T-helper 9 cell (primary cell): ENCODE data around the gene PTPN21.

Experiments used
- DNase-seq: peaks from one replicate; pipeline ENCODE4 v3.0.0-alpha.2; 2020
- total RNA-seq, 2 donors: gene quantifications; one replicate each; lab custom pipeline; 2026; lab: John Stamatoyannopoulos, UW

PTPN21 gene
- total RNA-seq = 0 reads per million in 2 donors

DNA sequence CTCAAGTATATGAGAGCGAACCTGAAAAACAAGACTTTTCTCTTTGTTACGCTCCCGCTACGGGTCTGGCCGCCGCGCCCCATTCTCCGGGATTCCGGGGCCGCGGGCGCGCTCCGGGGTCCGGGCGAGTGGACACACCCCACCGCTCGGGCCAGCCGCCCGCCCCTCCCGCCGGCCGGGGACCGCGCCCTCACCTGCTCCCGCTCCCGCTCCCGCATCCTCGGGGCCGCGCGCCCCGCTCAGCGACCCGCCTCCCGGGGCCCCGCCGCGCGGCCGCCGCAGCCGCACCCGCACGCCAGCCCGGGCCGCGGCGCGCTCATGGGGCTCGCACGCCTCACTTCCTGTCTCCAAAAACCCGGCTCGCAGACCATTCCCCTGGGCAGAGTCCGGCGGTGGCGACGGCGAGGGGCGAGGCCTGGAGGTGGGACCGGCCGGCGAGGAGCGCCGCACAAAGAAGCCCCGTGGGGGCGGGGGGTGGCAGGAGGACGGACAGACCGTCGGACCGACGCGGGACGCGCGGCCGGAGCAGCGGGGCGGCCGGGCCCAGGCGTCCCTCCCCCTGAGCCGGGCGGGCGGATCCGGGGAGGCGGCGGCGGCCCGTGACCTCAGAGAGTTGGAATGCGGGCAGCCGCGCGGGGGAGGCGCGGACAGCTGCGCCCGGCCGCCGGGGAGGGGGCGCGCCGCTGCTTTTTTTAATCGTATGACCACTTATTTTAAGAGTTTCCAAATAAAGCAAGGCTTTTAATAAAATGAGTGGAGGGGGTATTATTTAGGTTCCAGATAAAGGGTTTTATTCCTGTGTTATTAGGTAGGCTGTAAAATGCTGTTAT lies at the start of gene PTPN21:
TSS of gene PTPN21 (minus strand) at position 551 of the 830 bp plus-strand sequence. CDS start 4,590 bp downstream, outside the sequence.
- no peak for DNase-seq

DNA sequence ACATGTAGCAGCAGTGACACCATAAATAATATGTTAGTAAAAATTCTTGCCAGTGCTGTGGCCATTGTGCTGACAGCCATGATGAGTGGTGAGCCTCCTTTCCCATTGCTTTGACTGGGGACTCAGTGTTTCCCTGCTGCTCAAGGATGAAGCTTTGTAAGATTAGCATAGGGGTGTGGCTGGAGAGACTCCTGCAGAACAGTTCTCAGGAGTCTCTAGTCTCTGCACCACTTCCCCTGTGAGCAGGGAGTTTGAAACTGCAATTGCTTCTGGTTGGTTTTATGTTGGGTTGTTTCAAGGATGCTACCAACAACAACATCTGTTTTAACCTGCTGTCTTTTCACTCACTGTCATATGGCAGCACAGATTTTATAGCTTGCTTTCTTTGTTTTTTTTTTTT lies 49.4 kb upstream of the PTPN21 start:
- DNase-seq = no peak

DNA sequence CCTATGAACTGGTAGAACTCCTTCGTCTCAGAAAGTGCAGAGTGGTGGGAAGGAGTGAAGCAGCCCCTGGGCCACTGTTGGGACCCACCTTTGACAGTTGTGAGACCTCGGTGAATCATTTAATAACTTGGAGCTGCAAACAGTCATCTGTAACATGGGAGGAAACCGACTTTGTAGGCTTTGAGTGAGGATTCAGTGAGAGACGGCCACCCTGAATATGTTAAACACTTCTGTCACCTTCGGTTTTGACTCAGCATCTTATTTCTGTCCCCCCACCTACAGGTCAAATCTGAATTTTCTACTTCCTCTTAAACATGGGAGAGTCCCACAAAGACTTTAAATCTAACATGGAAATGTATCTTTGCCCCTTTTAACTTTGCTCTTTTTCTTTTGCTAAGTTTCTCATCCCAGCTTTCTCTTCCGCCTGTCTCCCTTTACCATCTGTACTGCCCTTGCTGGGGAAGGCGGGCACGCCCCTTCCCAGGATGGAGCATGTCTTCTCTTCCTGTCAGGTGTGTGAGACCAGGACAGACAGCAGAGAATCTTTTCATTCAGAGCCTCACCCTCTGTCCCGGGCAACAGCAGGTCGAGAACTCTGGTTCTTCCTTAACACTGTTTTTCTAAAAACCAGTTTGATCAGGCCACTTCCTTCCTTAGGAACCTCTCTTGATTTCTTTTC lies 45.1 kb upstream of the PTPN21 start:
- no peak for DNase-seq

DNA sequence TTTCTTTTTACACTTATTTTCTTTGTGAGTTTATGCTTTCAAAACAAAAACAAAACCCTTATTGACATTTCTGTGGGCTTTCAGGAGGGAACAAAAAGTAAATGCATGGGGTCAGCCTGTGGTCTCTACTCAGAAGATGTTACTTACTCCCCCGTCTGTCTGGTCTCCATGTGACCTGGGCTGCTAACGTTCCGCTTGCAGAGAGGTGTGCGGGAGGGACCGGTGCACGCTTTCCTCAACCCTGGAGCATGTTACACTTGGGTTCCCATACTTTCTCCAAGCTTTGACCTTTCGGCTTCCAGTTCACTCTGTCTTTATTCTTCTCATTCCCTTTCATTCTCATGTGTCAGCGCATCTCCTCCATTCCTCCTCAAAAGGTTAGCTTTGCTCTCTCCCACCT lies 44.5 kb upstream of the PTPN21 start:
- no peak for DNase-seq

DNA sequence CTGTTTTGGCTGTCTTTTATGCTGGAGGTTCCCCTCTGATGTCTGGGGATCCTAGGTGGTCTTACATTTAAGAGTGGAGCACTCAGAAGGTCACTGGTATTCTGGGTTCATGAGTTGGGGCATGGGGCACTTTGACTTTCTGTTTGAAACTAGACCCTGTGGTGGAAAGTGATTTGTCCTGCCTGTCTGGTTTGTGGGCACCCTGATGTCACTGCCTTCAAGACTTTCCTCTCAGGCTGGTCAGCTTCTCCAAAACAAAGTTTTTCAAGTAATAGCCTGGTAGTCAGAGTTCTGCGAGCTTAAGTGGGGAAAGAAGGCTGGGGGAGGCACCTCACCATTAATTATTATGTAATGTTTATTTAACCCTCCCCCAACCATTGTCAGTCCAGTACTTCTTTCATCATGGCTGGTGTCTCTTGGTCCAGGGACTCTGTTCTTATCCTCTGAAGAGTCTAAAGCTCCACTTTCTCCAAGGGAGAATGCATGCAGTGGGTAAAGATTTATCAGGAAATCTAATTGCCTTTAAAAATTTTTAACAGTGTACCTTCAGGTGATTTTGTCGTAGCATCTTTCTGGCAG lies 43.4 kb upstream of the PTPN21 start:
- DNase-seq = no peak

DNA sequence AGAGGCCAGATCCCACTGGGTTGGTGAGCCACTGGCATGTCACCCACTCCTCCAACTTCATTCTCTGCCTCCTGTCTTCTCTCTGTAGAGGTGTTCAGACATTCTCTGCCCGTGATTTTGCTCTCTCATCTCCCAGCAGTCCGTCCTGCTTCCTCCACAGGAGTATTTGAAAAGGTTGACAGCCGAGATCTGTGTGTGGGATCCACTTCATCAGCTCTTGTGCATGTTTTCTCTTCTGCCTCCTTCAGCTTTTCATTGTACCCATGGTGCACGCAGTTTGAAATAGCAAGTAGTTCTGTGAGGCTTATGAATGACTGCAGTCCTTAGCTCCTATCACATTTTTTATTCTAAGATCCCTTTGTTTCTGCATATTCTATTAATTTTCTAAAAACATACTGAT lies 42.8 kb upstream of the PTPN21 start:
- no peak for DNase-seq

DNA sequence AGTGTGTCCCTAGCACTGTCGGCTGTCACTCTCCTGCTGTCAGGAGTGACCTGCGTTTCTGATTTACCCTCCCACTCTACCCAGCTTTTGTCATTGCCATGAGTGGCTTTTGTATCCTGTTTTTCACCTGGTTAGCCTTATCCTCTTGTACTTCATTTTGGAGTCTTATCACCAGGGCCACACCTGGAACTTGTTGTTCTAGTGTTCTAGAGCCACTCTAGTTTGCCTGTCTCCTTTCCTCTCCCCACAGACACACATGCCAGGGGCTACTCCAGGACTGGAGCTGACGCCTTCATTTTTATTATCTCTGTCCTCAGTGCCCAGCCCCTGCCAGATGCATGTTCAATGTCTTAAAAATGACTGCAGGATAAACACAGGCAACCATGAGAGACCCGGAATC lies 42.2 kb upstream of the PTPN21 start:
- no peak for DNase-seq

DNA sequence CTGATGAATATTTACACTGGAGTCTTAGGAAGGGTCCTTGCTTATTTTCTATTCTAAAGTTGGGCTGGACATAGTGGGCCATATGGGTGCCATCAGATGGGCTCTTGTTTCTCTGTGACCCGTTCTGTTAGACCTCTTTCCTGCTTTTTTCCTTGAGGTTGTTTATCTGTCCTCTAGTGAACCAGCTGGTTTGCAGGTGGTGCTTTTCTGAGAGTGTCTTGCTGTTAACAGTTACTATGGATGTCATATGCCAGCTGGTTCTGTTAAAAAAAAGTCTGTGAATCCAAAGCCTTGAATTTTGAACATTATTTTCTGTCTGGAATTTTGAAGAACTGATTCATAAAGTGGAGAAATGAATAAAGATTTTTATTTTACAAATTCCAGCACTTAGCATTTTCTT lies 37.2 kb upstream of the PTPN21 start:
- no peak for DNase-seq

DNA sequence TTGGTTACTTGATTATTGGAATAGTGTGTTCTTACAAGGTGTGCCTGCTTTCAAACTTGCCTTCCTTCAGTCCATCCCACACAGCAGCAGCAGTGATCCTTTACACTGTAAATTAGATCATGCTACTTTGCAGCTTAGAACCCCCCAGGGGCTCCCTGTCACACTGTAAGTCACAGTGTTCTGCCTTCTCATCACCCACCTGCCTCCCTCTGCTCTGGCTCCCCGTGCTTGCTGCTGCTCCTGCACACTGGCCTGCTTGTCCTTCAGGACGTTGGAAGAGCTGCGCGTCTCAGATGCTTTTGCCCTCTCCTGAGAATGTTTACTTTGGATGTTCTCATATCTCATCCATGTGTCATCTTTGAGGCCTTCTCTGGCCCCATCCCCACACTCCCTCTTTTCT lies 35.4 kb upstream of the PTPN21 start:
- no peak for DNase-seq

DNA sequence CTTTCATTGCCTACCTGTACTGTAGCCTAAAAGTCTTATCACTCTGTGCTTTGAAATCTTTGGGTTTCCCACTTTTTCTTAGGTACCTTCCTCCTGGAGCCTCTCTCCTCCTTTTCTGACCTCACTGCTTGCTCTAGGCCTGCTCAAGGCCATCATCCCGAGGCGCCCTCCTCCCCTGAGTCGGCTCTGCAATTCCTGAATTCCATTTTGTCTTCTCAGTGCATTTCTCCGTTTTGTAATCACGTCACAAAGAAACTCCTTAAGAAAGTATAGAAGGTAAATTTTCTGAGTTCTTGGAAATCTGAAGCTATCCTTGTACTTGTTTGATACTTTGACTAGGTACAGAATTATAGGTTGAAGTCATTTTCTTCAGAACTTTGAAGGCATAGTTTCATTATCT lies 33.3 kb upstream of the PTPN21 start:
- DNase-seq = no peak

DNA sequence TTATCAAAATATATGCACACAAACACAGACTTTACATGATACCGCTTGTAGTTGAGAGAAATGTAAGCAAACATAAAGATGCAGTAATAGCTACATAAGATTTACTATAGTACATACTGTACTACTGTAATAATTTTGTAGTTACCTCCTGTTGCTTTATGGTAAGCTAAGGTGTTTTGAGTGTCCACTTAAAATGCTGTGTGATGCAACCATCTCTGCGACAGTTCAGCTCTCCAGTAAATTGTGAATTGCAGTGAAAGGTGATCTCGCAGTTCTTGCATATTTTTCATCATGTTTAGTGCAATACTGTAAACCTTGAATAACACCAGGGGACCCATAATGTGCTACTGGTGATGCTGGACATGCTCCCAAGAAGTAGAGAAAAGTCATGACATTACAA lies 29.6 kb upstream of the PTPN21 start:
- DNase-seq = no peak

DNA sequence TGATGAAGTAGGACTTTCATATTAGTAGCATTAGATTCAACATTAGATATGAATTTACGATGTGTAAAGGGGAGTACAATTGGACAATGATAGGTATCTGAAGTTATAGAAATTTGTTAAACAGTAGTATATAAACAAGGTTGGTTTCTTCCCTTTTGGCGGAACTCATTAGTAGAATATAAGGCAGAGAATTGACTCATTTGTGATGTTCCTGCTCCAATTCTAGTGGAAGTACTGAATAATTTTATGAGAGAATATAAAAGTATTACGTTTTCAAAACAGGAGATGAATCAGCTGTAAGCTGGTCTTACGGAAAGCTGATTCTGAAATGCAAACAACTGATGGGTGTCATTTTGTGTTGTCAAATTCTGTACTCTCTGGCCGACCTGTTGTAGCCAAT lies 21.4 kb upstream of the PTPN21 start:
- DNase-seq = no peak

DNA sequence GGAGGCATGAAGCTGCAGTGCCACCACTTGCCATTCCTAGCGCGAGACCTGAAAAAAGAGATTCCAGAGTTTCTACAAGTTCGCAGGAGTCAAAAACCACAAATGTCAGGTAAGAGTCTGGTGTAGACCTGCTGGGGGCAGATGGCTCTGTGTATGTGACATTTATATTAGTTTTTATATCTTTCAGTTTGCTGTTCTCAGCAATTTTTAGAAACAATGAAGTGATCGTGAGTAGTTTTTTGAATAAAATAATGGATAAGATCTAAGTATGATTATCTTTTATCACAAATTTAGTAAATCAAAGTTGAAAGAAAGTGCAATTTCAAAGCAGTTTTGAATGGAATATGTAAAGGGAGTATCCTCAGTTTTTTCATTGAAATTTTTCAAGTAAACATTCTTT lies 17.3 kb upstream of the PTPN21 start:
- no peak for DNase-seq

DNA sequence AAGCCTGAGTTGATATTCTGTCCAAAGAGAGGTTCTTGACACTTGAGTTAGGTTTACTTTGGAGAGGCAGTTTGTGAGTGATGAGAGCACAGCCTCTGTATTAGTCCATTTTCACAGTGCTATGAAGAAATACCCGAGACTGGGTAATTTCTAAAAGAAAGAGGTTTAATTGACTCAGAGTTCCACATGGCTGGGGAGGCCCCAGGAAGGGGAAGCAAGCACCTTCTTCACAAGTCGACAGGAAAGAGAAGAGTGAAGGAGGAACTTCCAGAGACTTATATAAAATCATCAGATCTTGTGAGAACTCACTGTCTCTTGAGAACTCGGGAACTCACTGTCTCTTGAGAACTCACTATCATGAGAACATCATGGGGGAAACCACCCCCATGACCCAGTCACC lies 13.4 kb upstream of the PTPN21 start:
- DNase-seq = no peak

DNA sequence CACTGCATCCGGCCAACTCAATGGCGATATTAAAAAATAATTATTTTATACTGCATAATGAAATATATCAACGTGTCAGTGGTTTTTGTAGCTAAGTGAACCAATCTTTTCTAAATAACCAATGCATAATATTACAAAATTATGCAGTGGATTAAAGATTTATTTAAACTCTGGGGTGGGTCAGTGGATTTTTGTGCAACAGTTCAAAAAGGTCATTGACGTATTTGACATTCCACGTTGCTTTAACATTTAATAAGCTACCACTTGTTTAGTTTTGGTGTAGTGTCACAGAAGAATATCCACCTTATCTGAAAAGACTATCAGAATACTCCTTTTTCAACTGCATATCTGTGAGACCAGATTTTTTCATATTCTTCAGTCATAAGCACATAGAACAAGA lies 10.6 kb upstream of the PTPN21 start:
- no peak for DNase-seq

DNA sequence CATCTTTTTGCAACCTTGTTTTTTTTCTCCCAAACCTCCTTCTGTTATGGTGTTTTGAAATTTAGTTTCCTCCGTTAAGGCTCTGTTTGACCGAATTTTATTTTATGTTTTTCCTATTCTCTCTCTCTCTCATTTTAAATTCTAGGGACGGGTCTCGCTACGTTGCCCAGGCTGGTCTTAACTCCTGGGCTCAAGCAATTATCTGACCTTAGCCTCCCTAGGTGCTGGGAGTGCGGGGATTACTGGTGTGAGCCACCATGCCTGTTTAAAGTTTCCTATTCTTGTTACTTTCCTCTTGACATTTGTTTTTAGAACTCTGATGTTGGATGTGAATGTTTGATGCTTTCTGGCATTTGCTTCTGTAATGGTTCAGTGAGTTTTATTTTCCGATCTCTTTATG lies 9.0 kb upstream of the PTPN21 start:
- no peak for DNase-seq

DNA sequence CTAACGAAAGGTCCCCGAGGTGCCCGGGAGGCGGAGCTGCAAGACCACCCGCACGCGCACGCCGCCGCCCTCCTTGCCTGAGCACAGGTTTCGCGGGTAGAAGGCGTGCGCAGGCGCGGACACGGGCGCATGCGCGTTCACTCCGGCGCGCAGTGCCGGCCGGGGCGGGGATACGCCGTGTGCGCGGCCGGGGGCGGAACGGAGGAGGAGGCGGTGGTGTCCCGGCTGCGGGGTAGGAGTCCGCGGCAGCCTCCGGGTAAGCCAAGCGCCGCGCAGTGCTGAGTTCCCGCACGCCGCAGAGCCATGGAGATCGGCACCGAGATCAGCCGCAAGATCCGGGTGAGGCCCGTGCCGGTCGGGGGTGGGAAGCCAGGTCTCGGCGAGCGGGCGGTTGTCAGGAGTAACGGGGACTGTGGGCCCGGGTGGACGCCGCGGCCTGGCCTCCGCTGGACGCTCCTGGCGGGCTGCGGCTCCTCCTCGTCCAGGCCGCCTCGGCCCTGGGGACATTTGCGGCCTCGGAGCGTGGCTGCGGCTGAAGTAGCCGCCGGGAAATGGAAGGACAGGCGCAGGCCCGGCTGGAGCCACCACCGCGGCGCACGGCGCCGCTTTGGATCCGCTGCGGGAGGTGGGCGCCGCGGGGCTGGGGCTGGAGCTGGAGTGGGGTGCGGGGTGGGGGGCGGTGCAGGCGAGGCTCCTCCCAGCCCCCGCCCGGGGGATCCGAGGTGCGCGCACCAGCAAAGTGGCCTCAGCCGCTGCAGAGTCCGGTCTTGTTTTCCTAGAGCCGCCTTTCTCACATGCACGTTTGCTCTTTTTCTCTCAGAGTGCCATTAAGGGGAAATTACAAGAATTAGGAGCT lies 8.3 kb upstream of the PTPN21 start, which contains the start of gene ZC3H14:
TSS of gene ZC3H14 (plus strand) at position 207 of the 856 bp plus-strand sequence. CDS start at position 304, 97 bp downstream.
- peak; percentile 77 for DNase-seq

DNA sequence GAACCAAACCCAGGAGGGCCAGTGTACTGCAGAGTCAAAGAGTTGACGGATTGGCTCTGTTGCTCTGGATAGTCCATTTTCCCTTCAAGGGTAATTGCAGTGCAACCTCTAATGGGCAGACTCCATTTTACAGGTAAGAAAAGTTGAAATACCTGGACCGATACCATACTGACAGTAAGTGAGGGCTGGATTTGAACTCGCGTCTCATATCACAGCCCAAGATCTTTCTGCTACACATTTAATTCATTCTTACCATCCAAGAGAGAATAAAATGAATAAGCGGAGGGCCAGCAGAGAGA lies 7.7 kb upstream of the PTPN21 start:
- DNase-seq = no peak

DNA sequence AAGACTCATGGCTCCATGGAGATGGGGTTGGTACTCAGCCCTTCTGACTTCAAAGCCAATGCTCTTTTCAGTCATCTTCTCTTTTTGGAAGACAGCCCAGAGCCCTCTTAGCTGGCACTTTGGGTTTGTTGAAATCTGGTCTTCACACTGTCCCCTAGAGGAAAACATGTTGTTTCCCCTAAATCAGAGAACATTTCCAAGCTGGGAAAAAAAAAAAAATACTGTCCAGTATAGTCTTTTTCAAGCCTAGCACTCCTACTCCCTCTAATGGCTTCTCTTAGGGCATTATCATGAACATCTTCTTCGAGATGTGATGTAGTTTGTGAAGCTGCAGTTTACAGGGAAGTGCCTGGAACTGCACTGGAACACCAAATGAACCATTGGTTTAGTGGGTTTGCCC lies 5.0 kb upstream of the PTPN21 start:
- no peak for DNase-seq

DNA sequence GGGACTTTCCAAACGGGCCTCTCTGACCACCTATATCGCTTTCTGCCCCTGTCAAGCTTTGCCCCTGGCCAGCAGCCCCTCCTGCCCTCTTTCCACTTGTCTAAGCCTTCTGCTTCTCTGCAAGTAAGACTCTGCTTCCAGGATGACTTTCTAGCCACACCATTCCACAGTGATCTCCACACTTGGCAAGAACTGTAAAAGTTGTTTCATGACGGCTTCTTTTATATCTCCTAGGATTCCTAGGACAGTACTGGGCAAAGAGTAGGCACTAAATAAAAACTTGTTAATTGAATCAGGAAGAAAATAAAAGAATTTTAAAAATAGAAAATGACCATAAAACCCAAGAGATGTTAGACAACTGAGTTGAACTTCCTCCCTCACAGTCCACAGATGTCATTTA lies 1.8 kb upstream of the PTPN21 start:
- DNase-seq = no peak

DNA sequence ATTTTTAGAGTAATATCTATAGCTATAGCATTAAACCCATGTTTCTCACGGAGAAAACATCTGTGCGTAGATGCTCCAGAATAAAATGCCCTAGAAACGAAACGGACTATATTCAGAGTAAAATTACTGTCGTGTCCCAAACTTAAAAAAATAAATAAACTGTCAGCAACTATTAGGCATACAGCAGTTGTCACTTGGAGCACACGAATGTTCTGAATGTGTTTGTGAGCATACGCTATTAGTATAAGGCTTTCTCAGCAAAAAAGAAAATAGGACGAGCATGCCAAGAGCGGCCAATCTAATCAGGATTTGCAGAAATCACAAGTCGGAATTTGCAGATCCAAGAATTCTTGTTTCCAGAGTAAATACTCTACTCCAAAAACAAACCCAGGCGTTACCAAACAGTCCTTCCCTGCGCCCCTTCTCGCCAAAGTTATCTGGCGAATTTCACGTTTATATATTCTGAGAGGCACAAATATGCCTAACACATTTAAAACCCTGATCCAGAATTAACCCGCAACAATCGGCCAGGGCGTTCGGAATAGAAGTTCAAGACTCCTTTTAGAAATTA lies 836 bp downstream of the PTPN21 start:
- no peak for DNase-seq

DNA sequence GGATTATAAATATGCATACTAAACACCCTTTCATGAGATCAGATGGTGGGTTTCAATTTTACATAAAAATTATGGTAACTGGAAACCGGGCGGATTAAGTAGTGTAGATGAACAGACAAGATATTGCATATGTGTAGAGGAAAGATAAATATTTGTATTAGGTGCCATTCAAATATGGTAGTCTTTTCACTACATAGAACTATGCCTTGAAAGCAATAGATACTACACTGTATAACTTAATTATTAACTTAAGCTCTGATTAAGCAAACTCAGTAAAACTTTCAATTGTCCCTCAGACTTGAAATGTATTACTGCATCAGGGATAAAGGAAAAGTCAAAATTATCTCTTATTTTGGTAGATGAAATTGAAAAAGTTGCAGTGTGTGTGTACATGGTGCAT lies 1.9 kb downstream of the PTPN21 start:
- DNase-seq = no peak

DNA sequence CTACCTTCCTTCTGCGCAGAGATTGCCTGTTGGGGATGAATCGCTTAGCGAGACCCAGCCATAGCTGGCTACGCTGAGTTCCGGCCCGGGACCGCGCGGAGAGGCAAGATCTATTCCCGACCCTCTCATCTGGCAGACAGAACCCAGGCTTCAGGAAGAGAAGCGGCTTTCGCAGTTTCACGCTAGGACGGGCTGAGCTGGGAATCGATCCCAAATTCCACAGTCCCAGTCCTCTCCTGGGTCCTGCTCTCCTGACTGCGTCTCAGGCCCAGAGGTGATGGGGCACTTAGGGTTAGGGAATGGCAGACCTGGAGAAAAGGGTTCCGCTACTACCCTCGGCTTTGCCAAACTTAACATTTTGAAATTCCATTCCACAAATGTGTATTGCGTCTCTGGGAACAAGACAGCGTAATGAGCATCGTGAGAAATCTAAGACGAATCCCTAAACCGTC lies 2.8 kb downstream of the PTPN21 start:
- DNase-seq = no peak
